Thoracic aorta (tissue), 2 donors: ENCODE results near the gene ULBP2. TPM values are rescaled to one million over a fixed set of nuclear protein-coding genes. Genes with fewer than 3 reads are reported as not detected.
"Not testable (repeated sequence)": the region's sequence is repeated elsewhere in the genome, so short reads cannot be mapped to it uniquely, and the experiment has no call there.

ENCODE experiments used
- ATAC-seq: fragments of 150-250 bp; one replicate; pipeline ENCODE4 v1.8.0; 2017; ENCODE audit warnings: low read depth; ENCODE audit not compliant: insufficient number of reproducible peaks, low FRiP score
- DNase-seq: peaks from one replicate; pipeline ENCODE4 v3.0.0-alpha.2; 2020; ENCODE audit warnings: low spot score
- H3K27ac ChIP-seq, 2 donors: fragments of 200-600 bp; sonication (generic); 1 replicate in 1 of 2; 2 replicates in 1 of 2; pipeline ENCODE4 v1.5.1; 2016; ENCODE audit warnings: mild to moderate bottlenecking in 2 of 2, moderate library complexity in 2 of 2
- H3K27me3 ChIP-seq: fragments of 200-600 bp; sonication (generic); replicated peaks from 2 replicates; pipeline ENCODE4 v1.6.0; 2016; ENCODE audit warnings: mild to moderate bottlenecking; ENCODE audit not compliant: insufficient read depth
- H3K36me3 ChIP-seq: fragments of 200-600 bp; sonication (generic); one replicate; pipeline ENCODE4 v1.5.1; 2016
- H3K4me1 ChIP-seq, 2 donors: fragments of 200-600 bp; sonication (generic); 1 replicate in 1 of 2; 2 replicates in 1 of 2; pipeline versions ENCODE4 v1.5.1 to v1.6.0; 2016; ENCODE audit warnings: low read depth in 2 of 2, mild to moderate bottlenecking in 1 of 2; ENCODE audit not compliant: control insufficient read depth in 1 of 2
- H3K4me3 ChIP-seq: fragments of 200-600 bp; sonication (generic); 2 replicates; pipeline ENCODE4 v1.5.1; 2016; ENCODE audit warnings: mild to moderate bottlenecking
- H3K9me3 ChIP-seq: fragments of 200-600 bp; sonication (generic); 2 replicates; pipeline ENCODE4 v1.5.1; 2016
- CTCF ChIP-seq: fragments of 200-600 bp; sonication (generic); IDR thresholded peaks from one replicate; pipeline ENCODE4 v1.5.1; 2019; ENCODE audit warnings: antibody characterized with exemption
- total RNA-seq, 2 donors: library from RNA; depleted of rRNA; stranded (reverse); fragments of >200 nt; gene quantifications; one replicate each; pipeline versions ENCODE4 v1.1.0 to v1.2.3, GENCODE V29; 2016

Gene ULBP2
- total RNA-seq, 2 donors from 2014 or later: 0.41 TPM; not detected in 1

- no peak for TF ChIP-seq CTCF
- no peaks in the 10 kb centered on the region for H3K36me3 ChIP-seq
- DNase-seq (no peak), ATAC-seq (no peak)
- no peak overlapping the region for H3K4me3 ChIP-seq
- H3K4me1 ChIP-seq: peaks cover 4 to 14% of the 10 kb centered on the region in 2 donors
- no peaks in the 10 kb centered on the region for H3K27me3 ChIP-seq
- no peak overlapping the region for H3K27ac ChIP-seq
- no peaks in the 10 kb centered on the region for H3K9me3 ChIP-seq
Measured at GRCh38 chr6:149924933-149925252, 16.9 kb upstream of the ULBP2 start.

GRCh38 chr6:149925253-149925973 lies 16.4 kb upstream of the ULBP2 start:
- no peak for DNase-seq
- Histone ChIP-seq H3K9me3 (no peaks in the 10 kb centered on the region), H3K36me3 (no peaks in the 10 kb centered on the region), H3K27me3 (no peaks in the 10 kb centered on the region), H3K4me3 (peak overlapping the region; percentile 80), H3K27ac (no peak overlapping the region), H3K4me1 (peaks cover 4 to 14% of the 10 kb centered on the region in 2 donors)
- ATAC-seq: no peak
- no peak for TF ChIP-seq CTCF

GRCh38 chr6:149925974-149926777 lies 15.6 kb upstream of the ULBP2 start:
- no peaks in the 10 kb centered on the region for H3K9me3 ChIP-seq
- DNase-seq: peak; percentile 82
- H3K27me3 ChIP-seq: no peaks in the 10 kb centered on the region
- H3K27ac ChIP-seq: no peak overlapping the region
- peak; percentile 73 for ATAC-seq
- peak; percentile 96 for TF ChIP-seq CTCF
- peaks cover 4 to 14% of the 10 kb centered on the region in 2 donors for H3K4me1 ChIP-seq
- H3K4me3 ChIP-seq: peak overlapping the region; percentile 80
- H3K36me3 ChIP-seq: no peaks in the 10 kb centered on the region

- peaks cover 4 to 14% of the 10 kb centered on the region in 2 donors for H3K4me1 ChIP-seq
- ATAC-seq, DNase-seq, H3K27me3 ChIP-seq, H3K27ac ChIP-seq, H3K4me3 ChIP-seq, H3K9me3 ChIP-seq, H3K36me3 ChIP-seq: not testable (repeated sequence)
Measured at GRCh38 chr6:149927025-149927424, 14.8 kb upstream of the ULBP2 start.

- Histone ChIP-seq H3K9me3 (no peaks in the 10 kb centered on the region), H3K4me3 (no peak overlapping the region), H3K36me3 (no peaks in the 10 kb centered on the region), H3K4me1 (peaks cover 0 to 3% of the 10 kb centered on the region in 2 donors), H3K27ac (no peak overlapping the region), H3K27me3 (peaks cover 4% of the 10 kb centered on the region)
- ATAC-seq: no peak
- no peak for DNase-seq
- no peak for TF ChIP-seq CTCF
Measured at GRCh38 chr6:149929422-149929821, 12.4 kb upstream of the ULBP2 start.
